Right lobe of liver (tissue), 6 donors: Measurements from ENCODE around the gene SORL1. TPM values are rescaled to one million over a fixed set of nuclear protein-coding genes. Genes with fewer than 3 reads are reported as not detected.

Experiments used
- ATAC-seq, 4 donors: fragments of 200-7000 bp; cut with Tn5 transposase; one replicate each; pipeline ENCODE4 v1.9.1; 2020; ENCODE audit warnings: mild to moderate bottlenecking in 4 of 4, moderate library complexity in 4 of 4
- DNase-seq, 3 donors: peaks; one replicate each; pipeline ENCODE4 v3.0.0-alpha.2; 2020
- H3K27ac ChIP-seq, 3 donors: fragments of 200-600 bp; one replicate each; pipeline ENCODE4 v1.8.0; 2022
- H3K27me3 ChIP-seq, 2 donors: fragments of 200-600 bp; one replicate each; pipeline ENCODE4 v1.8.0; 2022
- H3K36me3 ChIP-seq, 4 donors: fragments of 200-600 bp; sonication (generic) in 1 of 4; one replicate each; pipeline versions ENCODE4 v1.5.1 to v1.8.0; 2017 to 2022; ENCODE audit warnings: control low read depth in 1 of 4
- H3K4me1 ChIP-seq, 4 donors: fragments of 200-600 bp; sonication (generic) in 1 of 4; one replicate each; pipeline versions ENCODE4 v1.5.1 to v1.8.0; 2017 to 2022; ENCODE audit warnings: control low read depth in 1 of 4
- H3K4me3 ChIP-seq, 3 donors: fragments of 200-600 bp; one replicate each; pipeline ENCODE4 v1.8.0; 2022
- H3K9me3 ChIP-seq, 4 donors: fragments of 200-600 bp; sonication (generic) in 1 of 4; one replicate each; pipeline versions ENCODE4 v1.5.1 to v1.8.0; 2017 to 2022; ENCODE audit warnings: control low read depth in 1 of 4
- CTCF ChIP-seq, 4 donors: fragments of 200-600 bp in 3 of 4; fragments of 450-650 bp in 1 of 4; IDR thresholded peaks; one replicate each; pipeline versions ENCODE4 v1.5.1 to v1.8.0; 2016 to 2022; ENCODE audit warnings: antibody characterized with exemption in 4 of 4, mild to moderate bottlenecking in 2 of 4
- POLR2A ChIP-seq: fragments of 450-650 bp; IDR thresholded peaks from one replicate; pipeline ENCODE4 v1.6.1; 2017; ENCODE audit warnings: antibody characterized with exemption, mild to moderate bottlenecking
- WGBS: methylation state at CpG from one replicate; pipeline ENCODE4 v1.1.6; 2018; ENCODE audit warnings: low coverage, low lambda C conversion rate; ENCODE audit not compliant: insufficient coverage; ENCODE audit errors: missing lambda C conversion rate; 5-methylcytosine and 5-hydroxymethylcytosine counted together
- intact Hi-C, 2 donors: fragments of 100-400 bp; cut with DNase I; formaldehyde crosslinking; loops; one replicate each; pipeline versions ENCODE4 v1.11.2 to v1.14.1; 2022
- total RNA-seq, 6 experiments: library from RNA; depleted of rRNA in 2 of 6; stranded (reverse); fragments of >200 nt in 2 of 6; fragmentation: NEBNext Ultra II Directional in 3 of 6; extraction: Animal tissue kit (Norgen Biotek cat#: 25700) in 3 of 6; gene quantifications; one replicate each; pipeline versions ENCODE4 v1.1.0 to v1.2.4, GENCODE V29; 2016 to 2023
- donor health status: DM: no; HTN: yes; CAD: no.
- donor health status: DM: no; HTN: no; CAD: no.
- donor health status: DM: no; HTN: no; CAD: no.
- donor health status: DM: no; HTN: yes; CAD: no.
- donor health status: DM: no; HTN: yes; CAD: no.

The SORL1 gene
- total RNA-seq, 6 experiments from 2014 or later = 45.2 to 137 (median 73.8) TPM

GRCh38 chr11:121488641-121489040, 36.5 kb downstream of the SORL1 start:
- WGBS = 80% methylated on average over 6 of the region's 6 CpGs
- intact Hi-C loops = loop anchor here in 1 of 2 donors (10.0 kb wide), 1 partner anchor 106 kb away; no protein-coding TSS in a partner anchor
- no peak overlapping the region for H3K4me3 ChIP-seq
- DNase-seq = no peak
- no peak for TF ChIP-seq CTCF (IDR thresholded peaks at IDR 0.05)
- TF ChIP-seq POLR2A = no peak
- no peak for ATAC-seq
- H3K9me3 ChIP-seq = no peaks in the 10 kb centered on the region
- no peaks in the 10 kb centered on the region for H3K4me1 ChIP-seq
- H3K36me3 ChIP-seq = peaks cover 0 to 74% (median 0%) of the 10 kb centered on the region in 4 donors
- no peak overlapping the region for H3K27ac ChIP-seq
- no peaks in the 10 kb centered on the region for H3K27me3 ChIP-seq

GRCh38 chr11:121489823-121490222, 37.7 kb downstream of the SORL1 start:
- TF ChIP-seq POLR2A (no peak), CTCF (IDR thresholded peaks at IDR 0.05) (no peak)
- Histone ChIP-seq H3K9me3 (no peaks in the 10 kb centered on the region), H3K36me3 (peaks cover 0 to 80% (median 0%) of the 10 kb centered on the region in 4 donors), H3K27ac (no peak overlapping the region), H3K4me1 (no peaks in the 10 kb centered on the region), H3K27me3 (no peaks in the 10 kb centered on the region), H3K4me3 (no peak overlapping the region)
- DNase-seq (no peak), ATAC-seq (no peak)
- 92% methylated on average over 2 of the region's 2 CpGs for WGBS
- intact Hi-C loops = loop anchor here in 1 of 2 donors (10.0 kb wide), 1 partner anchor 105 kb away; no protein-coding TSS in a partner anchor

- intact Hi-C loops = no loop called here
- TF ChIP-seq POLR2A = no peak
- TF ChIP-seq CTCF (IDR thresholded peaks at IDR 0.05) = no peak
- H3K27me3 ChIP-seq = no peaks in the 10 kb centered on the region
- no peaks in the 10 kb centered on the region for H3K4me1 ChIP-seq
- ATAC-seq = no peak
- no peak overlapping the region for H3K4me3 ChIP-seq
- WGBS = 66% methylated on average over 7 of the region's 7 CpGs
- H3K36me3 ChIP-seq = peaks cover 0 to 78% (median 6%) of the 10 kb centered on the region in 4 donors
- no peaks in the 10 kb centered on the region for H3K9me3 ChIP-seq
- no peak for DNase-seq
- no peak overlapping the region for H3K27ac ChIP-seq
These were observed 42.4 kb downstream of the SORL1 start for GRCh38 chr11:121494355-121495099.

- Histone ChIP-seq H3K9me3 (no peaks in the 10 kb centered on the region), H3K36me3 (peaks cover 0 to 72% (median 8%) of the 10 kb centered on the region in 4 donors), H3K27me3 (no peaks in the 10 kb centered on the region), H3K27ac (no peak overlapping the region), H3K4me3 (no peak overlapping the region), H3K4me1 (no peaks in the 10 kb centered on the region)
- TF ChIP-seq CTCF (IDR thresholded peaks at IDR 0.05) = no peak
- no peak for TF ChIP-seq POLR2A
- 79% methylated on average over 5 of the region's 5 CpGs for WGBS
- DNase-seq = no peak
- intact Hi-C loops = no loop called here
- no peak for ATAC-seq
These were observed 45.3 kb downstream of the SORL1 start for GRCh38 chr11:121497176-121497998.
